NOMO-1 treated with dmso at 0.1 percent for 144 hours (cell line): ENCODE measurements around the gene HEXIM1.

Source experiments
- DNase-seq: peaks from one replicate; lab custom pipeline; 2025; ENCODE audit not compliant: unreplicated experiment; lab: John Stamatoyannopoulos, UW

The HEXIM1 gene

GRCh38 chr17:45170931-45171337 is 22.7 kb downstream of the HEXIM1 start:
- DNase-seq, result no peak

GRCh38 chr17:45171338-45172231 is 23.3 kb downstream of the HEXIM1 start:
- no peak for DNase-seq

GRCh38 chr17:45172232-45172540 is 23.9 kb downstream of the HEXIM1 start:
- no peak for DNase-seq

- DNase-seq, result no peak
These were observed 24.4 kb downstream of the HEXIM1 start for GRCh38 chr17:45172541-45173286.

- no peak for DNase-seq
These were observed 27.5 kb downstream of the HEXIM1 start for GRCh38 chr17:45175759-45176115.

GRCh38 chr17:45177563-45177962 is 29.3 kb downstream of the HEXIM1 start:
- no peak for DNase-seq

GRCh38 chr17:45184144-45184543 is 35.9 kb downstream of the HEXIM1 start:
- no peak for DNase-seq

GRCh38 chr17:45186801-45187354 is 38.6 kb downstream of the HEXIM1 start:
- no peak for DNase-seq

GRCh38 chr17:45189009-45189408 is 40.7 kb downstream of the HEXIM1 start:
- DNase-seq, result no peak

- no peak for DNase-seq
These were observed 42.4 kb downstream of the HEXIM1 start for GRCh38 chr17:45190503-45191255.

- DNase-seq, result no peak
These were observed 47.1 kb downstream of the HEXIM1 start for GRCh38 chr17:45195424-45195823.

- no peak for DNase-seq
These were observed 48.8 kb downstream of the HEXIM1 start for GRCh38 chr17:45197108-45197507.

GRCh38 chr17:45197555-45198334 is 49.5 kb downstream of the HEXIM1 start:
- peak; percentile 88 for DNase-seq

- peak; percentile 74 for DNase-seq
These were observed 52.4 kb downstream of the HEXIM1 start for GRCh38 chr17:45200701-45201100.

GRCh38 chr17:45201457-45201856 is 53.2 kb downstream of the HEXIM1 start:
- no peak for DNase-seq
